Cardiac muscle cell (in vitro differentiated cells and primary cell): ENCODE measurements around the gene MMP27. TPM values are rescaled to one million over a fixed set of nuclear protein-coding genes. Genes with fewer than 3 reads are reported as not detected.

ENCODE experiments used
- DNase-seq, 2 donors: peaks; one replicate each; pipeline versions ENCODE4 v3.0.0 to v3.0.0-alpha.2; 2010 to 2017; ENCODE audit warnings: low read depth in 1 of 2, low spot score in 1 of 2
- H3K27ac ChIP-seq: fragments of 200-600 bp; sonication (generic); 2 replicates; pipeline ENCODE4 v1.5.1; 2016
- H3K27me3 ChIP-seq: fragments of 200-600 bp; sonication (generic); 2 replicates; pipeline ENCODE4 v1.6.0; 2016; ENCODE audit warnings: control low read depth
- H3K36me3 ChIP-seq: fragments of 200-600 bp; sonication (generic); 2 replicates; pipeline ENCODE4 v1.5.1; 2016; ENCODE audit warnings: control low read depth
- H3K4me1 ChIP-seq: fragments of 200-600 bp; sonication (generic); 2 replicates; pipeline ENCODE4 v1.8.1; 2017; ENCODE audit warnings: low read depth, mild to moderate bottlenecking, mixed run types
- H3K4me3 ChIP-seq: fragments of 200-600 bp; sonication (generic); 2 replicates; pipeline ENCODE4 v1.5.1; 2016; ENCODE audit warnings: mild to moderate bottlenecking
- H3K9me3 ChIP-seq: fragments of 200-600 bp; sonication (generic); 2 replicates; pipeline ENCODE4 v1.5.1; 2017; ENCODE audit warnings: low read depth, mild to moderate bottlenecking, control low read depth
- CTCF ChIP-seq: IDR thresholded peaks from 2 replicates; pipeline ENCODE4 v1.5.1; 2012; ENCODE audit warnings: low read depth, mild to moderate bottlenecking, low read length
- polyA plus RNA-seq: library from polyadenylated mRNA; unstranded; fragments of >200 nt; fragmentation: Nextera tagmentation; extraction: Ambion mirVana; gene quantifications from 2 replicates; pipeline ENCODE4 v1.2.1, GENCODE V29; 2016
- total RNA-seq: library from RNA; depleted of rRNA; stranded (reverse); fragments of >200 nt; gene quantifications from 2 replicates; pipeline ENCODE4 v1.2.3, GENCODE V29; 2016

MMP27 gene
- total and polyA plus RNA-seq, 2 experiments from 2014 or later = not detected

DNA sequence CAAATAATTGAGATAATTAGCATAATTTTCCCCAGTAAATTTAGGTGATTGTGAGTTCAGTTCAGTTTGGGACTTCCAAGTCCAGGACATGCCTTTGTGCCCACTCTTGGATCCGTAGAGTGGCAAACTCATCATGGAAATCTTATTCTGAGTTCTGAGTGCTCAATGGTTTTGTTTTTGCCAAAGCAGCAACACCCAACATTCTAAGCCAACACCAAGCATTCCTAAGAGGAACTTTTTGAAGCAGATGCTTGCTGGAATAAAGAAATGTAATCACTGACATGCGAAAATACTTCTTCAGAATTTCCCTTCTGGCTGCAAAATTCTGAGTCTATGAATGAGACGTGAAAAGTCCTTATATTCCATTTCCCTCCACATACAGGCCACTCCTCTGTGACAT lies 10.4 kb downstream of the MMP27 start:
- no peak for DNase-seq
- no peaks in the 10 kb centered on the region for H3K9me3 ChIP-seq
- H3K27me3 ChIP-seq = no peaks in the 10 kb centered on the region
- no peaks in the 10 kb centered on the region for H3K36me3 ChIP-seq
- H3K4me3 ChIP-seq = no peak overlapping the region
- TF ChIP-seq CTCF = no peak
- no peak overlapping the region for H3K27ac ChIP-seq
- H3K4me1 ChIP-seq = no peaks in the 10 kb centered on the region

GRCh38 chr11:102685754-102686153 lies 19.8 kb downstream of the MMP27 start:
- H3K9me3 ChIP-seq = no peaks in the 10 kb centered on the region
- no peak for TF ChIP-seq CTCF

GRCh38 chr11:102685338-102685737 lies 20.2 kb downstream of the MMP27 start:
- DNase-seq = no peak
- H3K4me3 ChIP-seq = no peak overlapping the region
- no peaks in the 10 kb centered on the region for H3K9me3 ChIP-seq
- H3K27me3 ChIP-seq = no peaks in the 10 kb centered on the region
- H3K27ac ChIP-seq = no peak overlapping the region
- no peak for TF ChIP-seq CTCF
- no peaks in the 10 kb centered on the region for H3K36me3 ChIP-seq
- no peaks in the 10 kb centered on the region for H3K4me1 ChIP-seq

More at GRCh38 chr11:102685754-102686153, 19.8 kb downstream of the MMP27 start:
- no peaks in the 10 kb centered on the region for H3K4me1 ChIP-seq
- H3K36me3 ChIP-seq = no peaks in the 10 kb centered on the region
- H3K4me3 ChIP-seq = no peak overlapping the region
- DNase-seq = no peak
- no peak overlapping the region for H3K27ac ChIP-seq
- H3K27me3 ChIP-seq = no peaks in the 10 kb centered on the region

DNA sequence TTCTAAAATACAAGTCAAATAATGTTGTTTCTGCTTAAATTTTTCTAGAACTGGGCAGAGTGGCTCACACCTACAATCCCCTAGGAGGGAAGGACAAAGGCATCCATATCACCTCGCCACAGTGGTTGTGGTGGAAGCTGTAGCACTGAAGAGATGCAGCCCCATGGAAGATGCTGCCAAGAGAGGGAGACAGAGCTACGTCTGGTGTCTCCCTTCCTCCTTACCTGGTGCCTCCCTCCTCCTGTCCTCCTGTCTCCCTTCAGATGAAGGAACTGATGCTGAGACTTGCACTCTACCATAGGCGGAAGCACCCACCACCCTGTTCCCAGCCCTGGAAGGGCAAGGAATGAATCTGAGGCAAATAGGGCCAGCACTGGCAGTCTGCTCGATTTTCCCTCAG lies 22.3 kb downstream of the MMP27 start:
- H3K27me3 ChIP-seq = no peaks in the 10 kb centered on the region
- H3K4me1 ChIP-seq = no peaks in the 10 kb centered on the region
- no peaks in the 10 kb centered on the region for H3K36me3 ChIP-seq
- no peak for TF ChIP-seq CTCF
- DNase-seq = no peak
- H3K9me3 ChIP-seq = no peaks in the 10 kb centered on the region
- no peak overlapping the region for H3K4me3 ChIP-seq
- H3K27ac ChIP-seq = no peak overlapping the region

GRCh38 chr11:102680945-102681344 lies 24.6 kb downstream of the MMP27 start:
- no peaks in the 10 kb centered on the region for H3K36me3 ChIP-seq
- H3K4me1 ChIP-seq = no peaks in the 10 kb centered on the region
- DNase-seq = peak in 1 of 2 donors; percentile 16
- TF ChIP-seq CTCF = no peak
- no peaks in the 10 kb centered on the region for H3K9me3 ChIP-seq
- no peak overlapping the region for H3K4me3 ChIP-seq
- no peak overlapping the region for H3K27ac ChIP-seq
- no peaks in the 10 kb centered on the region for H3K27me3 ChIP-seq

DNA sequence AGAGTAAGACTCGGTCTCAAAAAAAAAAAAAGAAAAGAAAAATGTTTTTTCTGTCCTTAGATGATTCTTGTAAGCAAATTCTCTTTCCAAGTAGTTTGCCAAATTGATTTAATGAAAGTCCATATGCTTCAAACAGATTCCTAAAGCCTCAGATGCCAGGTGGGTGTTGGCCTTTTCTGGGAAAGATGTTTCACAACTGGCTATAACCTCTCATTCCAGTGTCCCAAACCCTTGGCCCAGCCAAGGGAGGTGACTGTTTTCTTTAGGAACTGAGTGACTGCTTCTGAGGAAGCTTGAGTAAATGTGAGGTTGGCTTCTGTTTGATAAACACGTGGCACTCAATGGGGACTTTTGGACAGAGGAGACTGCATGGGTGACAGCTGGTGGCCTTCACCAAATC lies 27.5 kb downstream of the MMP27 start:
- no peak for TF ChIP-seq CTCF
- Histone ChIP-seq H3K9me3 (no peaks in the 10 kb centered on the region), H3K27ac (no peak overlapping the region), H3K4me3 (no peak overlapping the region), H3K4me1 (no peaks in the 10 kb centered on the region), H3K36me3 (no peaks in the 10 kb centered on the region), H3K27me3 (no peaks in the 10 kb centered on the region)
- DNase-seq = no peak
